Measurements from ENCODE around the gene QTRT2.

Gene QTRT2

DNA sequence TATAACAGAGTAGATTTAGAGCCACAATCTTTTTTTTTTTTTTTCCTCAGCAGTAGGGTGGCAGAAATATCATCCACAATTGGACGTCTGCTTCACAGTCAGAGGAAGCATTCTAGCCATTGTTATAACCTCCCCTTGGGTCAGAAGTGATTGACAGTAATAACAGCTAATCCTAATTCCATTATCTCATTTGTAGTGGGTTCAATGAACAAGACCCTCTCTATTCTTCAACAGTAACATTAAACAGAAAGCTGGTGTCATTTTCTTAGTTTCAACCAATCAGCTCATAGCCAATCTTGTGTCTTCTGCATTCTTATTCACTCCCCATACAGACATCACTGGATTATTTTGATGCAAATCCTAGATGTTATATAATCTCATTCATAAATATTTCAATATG, 44.6 kb downstream of the QTRT2 start:
- Histone ChIP-seq H3K4me3 (ENCODE audit: low read depth, low read length) (no peak overlapping the region), H3K27me3 (ENCODE audit: control insufficient read depth, insufficient read depth, low read length) (no peaks in the 10 kb centered on the region), H3K36me3 (ENCODE audit: control insufficient read depth, insufficient read depth, low read length) (no peaks in the 10 kb centered on the region), H3K4me1 (ENCODE audit: control insufficient read depth, insufficient read depth, low read length) (peaks cover 3% of the 10 kb centered on the region; the same call in 1 of the 2 replicates), H3K9ac (ENCODE audit: low read length) (no peak overlapping the region), H3K27ac (ENCODE audit: low read depth, low read length) (no peak overlapping the region), H3K9me3 (ENCODE audit: control insufficient read depth, insufficient read depth, low read depth, low read length) (no peaks in the 10 kb centered on the region)

- Histone ChIP-seq H3K27me3 (ENCODE audit: control insufficient read depth, insufficient read depth, low read length) (no peaks in the 10 kb centered on the region), H3K4me3 (ENCODE audit: low read depth, low read length) (no peak overlapping the region), H3K4me1 (ENCODE audit: control insufficient read depth, insufficient read depth, low read length) (peaks cover 3% of the 10 kb centered on the region; the same call in 1 of the 2 replicates), H3K9me3 (ENCODE audit: control insufficient read depth, insufficient read depth, low read depth, low read length) (no peaks in the 10 kb centered on the region), H3K27ac (ENCODE audit: low read depth, low read length) (no peak overlapping the region), H3K36me3 (ENCODE audit: control insufficient read depth, insufficient read depth, low read length) (no peaks in the 10 kb centered on the region), H3K9ac (ENCODE audit: low read length) (no peak overlapping the region)
Observed at GRCh38 chr3:114103181-114103580, 46.6 kb downstream of the QTRT2 start.

- Histone ChIP-seq H3K4me1 (ENCODE audit: control insufficient read depth, insufficient read depth, low read length) (peaks cover 3% of the 10 kb centered on the region; the same call in 1 of the 2 replicates), H3K36me3 (ENCODE audit: control insufficient read depth, insufficient read depth, low read length) (no peaks in the 10 kb centered on the region), H3K27ac (ENCODE audit: low read depth, low read length) (no peak overlapping the region), H3K9ac (ENCODE audit: low read length) (no peak overlapping the region), H3K9me3 (ENCODE audit: control insufficient read depth, insufficient read depth, low read depth, low read length) (no peaks in the 10 kb centered on the region), H3K27me3 (ENCODE audit: control insufficient read depth, insufficient read depth, low read length) (no peaks in the 10 kb centered on the region), H3K4me3 (ENCODE audit: low read depth, low read length) (no peak overlapping the region)
Observed at GRCh38 chr3:114103858-114104257, 47.3 kb downstream of the QTRT2 start.

DNA sequence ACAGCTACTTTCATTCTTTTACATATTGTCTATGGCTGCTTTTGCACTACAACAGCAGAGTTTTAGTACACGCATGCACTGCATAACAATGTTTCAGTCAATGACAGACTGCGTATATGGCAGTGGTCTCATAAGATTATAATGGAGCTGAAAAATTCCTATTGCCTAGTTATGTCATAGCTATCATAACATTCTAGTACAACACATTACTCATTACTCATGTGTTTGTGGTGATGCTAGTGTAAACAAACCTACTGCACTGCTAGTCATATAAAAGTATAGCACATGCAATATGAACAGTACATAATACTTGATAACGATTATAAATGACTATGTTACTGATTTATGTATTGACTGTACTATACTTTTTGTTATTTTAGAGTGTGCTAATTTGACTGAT, 47.9 kb downstream of the QTRT2 start:
- peaks cover 3% of the 10 kb centered on the region; the same call in 1 of the 2 replicates for H3K4me1 ChIP-seq (ENCODE audit: control insufficient read depth, insufficient read depth, low read length)
- H3K4me3 ChIP-seq (ENCODE audit: low read depth, low read length): no peak overlapping the region
- H3K27ac ChIP-seq (ENCODE audit: low read depth, low read length): no peak overlapping the region

DNA sequence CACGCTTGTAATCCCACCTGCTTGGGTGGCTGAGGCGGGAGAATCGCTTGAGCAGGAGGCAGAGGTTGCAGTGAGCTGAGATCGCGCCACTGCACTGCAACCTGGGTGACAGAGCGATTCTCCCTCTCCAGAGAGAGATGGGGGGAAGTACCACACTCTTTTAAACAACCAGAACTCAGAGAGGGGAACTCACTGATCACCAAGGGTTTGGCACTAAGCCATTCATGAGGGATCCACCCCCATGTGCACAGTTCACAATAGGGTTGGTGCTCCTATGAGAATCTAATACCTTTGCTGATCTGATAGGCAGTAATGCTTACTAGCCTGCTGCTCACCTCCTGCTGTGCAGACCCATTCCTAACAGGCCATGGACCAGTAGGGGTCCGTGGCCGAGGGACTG, 51.6 kb downstream of the QTRT2 start:
- Histone ChIP-seq H3K4me1 (ENCODE audit: control insufficient read depth, insufficient read depth, low read length) (peaks cover 19% of the 10 kb centered on the region), H3K9ac (ENCODE audit: low read length) (no peak overlapping the region), H3K4me3 (ENCODE audit: low read depth, low read length) (no peak overlapping the region), H3K36me3 (ENCODE audit: control insufficient read depth, insufficient read depth, low read length) (no peaks in the 10 kb centered on the region), H3K27me3 (ENCODE audit: control insufficient read depth, insufficient read depth, low read length) (no peaks in the 10 kb centered on the region), H3K9me3 (ENCODE audit: control insufficient read depth, insufficient read depth, low read depth, low read length) (no peaks in the 10 kb centered on the region), H3K27ac (ENCODE audit: low read depth, low read length) (no peak overlapping the region)

More for the DNA sequence above, 47.9 kb downstream of the QTRT2 start:
- Histone ChIP-seq H3K9me3 (ENCODE audit: control insufficient read depth, insufficient read depth, low read depth, low read length) (no peaks in the 10 kb centered on the region), H3K9ac (ENCODE audit: low read length) (no peak overlapping the region), H3K36me3 (ENCODE audit: control insufficient read depth, insufficient read depth, low read length) (no peaks in the 10 kb centered on the region), H3K27me3 (ENCODE audit: control insufficient read depth, insufficient read depth, low read length) (no peaks in the 10 kb centered on the region)

DNA sequence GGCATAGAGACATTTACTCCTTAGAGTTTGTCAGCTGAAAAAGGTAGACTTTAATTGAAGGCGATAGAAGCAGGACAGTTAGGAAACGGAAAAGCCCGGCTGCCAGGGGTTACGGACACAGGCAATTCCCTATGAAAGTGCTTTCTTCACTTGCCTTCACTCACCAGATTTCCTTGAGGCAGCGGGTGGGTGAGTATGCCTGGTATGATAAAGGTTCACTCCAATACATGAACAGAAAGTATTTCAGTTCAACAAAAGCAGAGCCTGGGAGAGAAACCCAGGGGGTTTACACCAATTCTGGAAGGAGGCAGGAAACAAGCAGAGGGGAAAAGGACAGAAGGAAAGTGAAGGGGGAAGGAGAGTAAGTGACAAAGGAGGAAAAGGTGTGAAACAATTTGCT, 53.9 kb downstream of the QTRT2 start:
- Histone ChIP-seq H3K4me3 (ENCODE audit: low read depth, low read length) (no peak overlapping the region), H3K36me3 (ENCODE audit: control insufficient read depth, insufficient read depth, low read length) (no peaks in the 10 kb centered on the region), H3K27me3 (ENCODE audit: control insufficient read depth, insufficient read depth, low read length) (no peaks in the 10 kb centered on the region), H3K27ac (ENCODE audit: low read depth, low read length) (no peak overlapping the region), H3K9me3 (ENCODE audit: control insufficient read depth, insufficient read depth, low read depth, low read length) (no peaks in the 10 kb centered on the region), H3K4me1 (ENCODE audit: control insufficient read depth, insufficient read depth, low read length) (peaks cover 16% of the 10 kb centered on the region), H3K9ac (ENCODE audit: low read length) (no peak overlapping the region)

- H3K4me3 ChIP-seq (ENCODE audit: low read depth, low read length): no peak overlapping the region
- H3K4me1 ChIP-seq (ENCODE audit: control insufficient read depth, insufficient read depth, low read length): peaks cover 16% of the 10 kb centered on the region
- no peaks in the 10 kb centered on the region for H3K27me3 ChIP-seq (ENCODE audit: control insufficient read depth, insufficient read depth, low read length)
- H3K9ac ChIP-seq (ENCODE audit: low read length): no peak overlapping the region
- no peaks in the 10 kb centered on the region for H3K36me3 ChIP-seq (ENCODE audit: control insufficient read depth, insufficient read depth, low read length)
- H3K9me3 ChIP-seq (ENCODE audit: control insufficient read depth, insufficient read depth, low read depth, low read length): no peaks in the 10 kb centered on the region
- H3K27ac ChIP-seq (ENCODE audit: low read depth, low read length): no peak overlapping the region
Observed at GRCh38 chr3:114111060-114111770, 54.7 kb downstream of the QTRT2 start.

DNA sequence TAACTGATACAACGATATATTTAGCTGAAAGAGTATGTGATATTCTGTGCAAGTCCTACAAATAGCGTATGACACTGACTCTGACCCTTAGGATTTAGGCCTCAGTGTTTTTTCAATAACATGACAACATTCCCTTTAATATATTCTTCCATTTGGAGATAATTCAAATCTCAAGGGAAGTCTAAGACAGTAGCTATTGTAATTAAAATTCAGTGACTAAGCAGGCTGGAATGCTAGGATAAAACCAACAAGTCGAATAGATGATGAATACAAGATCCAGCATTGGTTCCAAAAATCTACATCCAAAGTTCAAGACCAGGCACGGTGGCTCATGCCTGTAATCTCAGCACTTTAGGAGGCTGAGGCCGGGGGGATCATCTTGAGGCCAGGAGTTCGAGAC, 56.2 kb downstream of the QTRT2 start:
- H3K36me3 ChIP-seq (ENCODE audit: control insufficient read depth, insufficient read depth, low read length): no peaks in the 10 kb centered on the region
- no peaks in the 10 kb centered on the region for H3K9me3 ChIP-seq (ENCODE audit: control insufficient read depth, insufficient read depth, low read depth, low read length)
- no peak overlapping the region for H3K9ac ChIP-seq (ENCODE audit: low read length)
- peaks cover 16% of the 10 kb centered on the region for H3K4me1 ChIP-seq (ENCODE audit: control insufficient read depth, insufficient read depth, low read length)
- H3K27ac ChIP-seq (ENCODE audit: low read depth, low read length): no peak overlapping the region
- H3K27me3 ChIP-seq (ENCODE audit: control insufficient read depth, insufficient read depth, low read length): no peaks in the 10 kb centered on the region
- H3K4me3 ChIP-seq (ENCODE audit: low read depth, low read length): no peak overlapping the region

GRCh38 chr3:114114719-114115118, 58.2 kb downstream of the QTRT2 start:
- no peak overlapping the region for H3K9ac ChIP-seq (ENCODE audit: low read length)
- H3K27me3 ChIP-seq (ENCODE audit: control insufficient read depth, insufficient read depth, low read length): no peaks in the 10 kb centered on the region
- H3K36me3 ChIP-seq (ENCODE audit: control insufficient read depth, insufficient read depth, low read length): no peaks in the 10 kb centered on the region
- H3K4me1 ChIP-seq (ENCODE audit: control insufficient read depth, insufficient read depth, low read length): peaks cover 15% of the 10 kb centered on the region
- H3K27ac ChIP-seq (ENCODE audit: low read depth, low read length): no peak overlapping the region
- no peaks in the 10 kb centered on the region for H3K9me3 ChIP-seq (ENCODE audit: control insufficient read depth, insufficient read depth, low read depth, low read length)
- H3K4me3 ChIP-seq (ENCODE audit: low read depth, low read length): no peak overlapping the region

DNA sequence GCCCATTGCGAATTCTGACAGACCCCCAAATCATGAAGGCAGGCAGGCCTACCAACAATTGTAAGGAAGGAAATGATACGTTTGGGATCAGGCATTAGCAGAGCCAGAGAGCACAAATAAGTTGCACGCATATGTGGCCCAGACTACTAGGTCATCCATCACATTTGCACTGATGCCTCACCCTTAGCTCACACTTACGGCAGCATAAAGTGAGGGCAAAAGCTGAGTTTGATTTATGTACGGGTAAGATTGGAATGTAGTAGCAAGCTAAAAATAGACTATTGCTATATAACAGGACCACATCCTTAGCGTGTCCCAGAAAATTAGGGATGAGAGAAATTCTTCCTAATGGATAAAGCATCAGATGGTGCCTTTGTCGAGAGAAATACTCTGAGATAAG, 58.6 kb downstream of the QTRT2 start:
- no peak overlapping the region for H3K4me3 ChIP-seq (ENCODE audit: low read depth, low read length)
- H3K4me1 ChIP-seq (ENCODE audit: control insufficient read depth, insufficient read depth, low read length): peaks cover 11% of the 10 kb centered on the region
- no peak overlapping the region for H3K27ac ChIP-seq (ENCODE audit: low read depth, low read length)
- no peaks in the 10 kb centered on the region for H3K27me3 ChIP-seq (ENCODE audit: control insufficient read depth, insufficient read depth, low read length)
- no peaks in the 10 kb centered on the region for H3K36me3 ChIP-seq (ENCODE audit: control insufficient read depth, insufficient read depth, low read length)
- H3K9me3 ChIP-seq (ENCODE audit: control insufficient read depth, insufficient read depth, low read depth, low read length): no peaks in the 10 kb centered on the region
- no peak overlapping the region for H3K9ac ChIP-seq (ENCODE audit: low read length)

GRCh38 chr3:114119776-114120175, 63.2 kb downstream of the QTRT2 start:
- Histone ChIP-seq H3K4me3 (ENCODE audit: low read depth, low read length) (no peak overlapping the region), H3K36me3 (ENCODE audit: control insufficient read depth, insufficient read depth, low read length) (no peaks in the 10 kb centered on the region), H3K9me3 (ENCODE audit: control insufficient read depth, insufficient read depth, low read depth, low read length) (no peaks in the 10 kb centered on the region), H3K9ac (ENCODE audit: low read length) (no peak overlapping the region), H3K27me3 (ENCODE audit: control insufficient read depth, insufficient read depth, low read length) (no peaks in the 10 kb centered on the region), H3K27ac (ENCODE audit: low read depth, low read length) (no peak overlapping the region), H3K4me1 (ENCODE audit: control insufficient read depth, insufficient read depth, low read length) (peaks cover 8% of the 10 kb centered on the region)
